HT1080 (cell line): ENCODE data around the gene SHROOM3. TPM values are rescaled to one million over a fixed set of nuclear protein-coding genes. Genes with fewer than 3 reads are reported as not detected.

ENCODE experiments used
- DNase-seq: peaks from one replicate; pipeline ENCODE4 v3.0.0-alpha.2; 2015; ENCODE audit warnings: low read depth
- total RNA-seq: library from RNA; depleted of rRNA; stranded (reverse); fragments of >200 nt; shearing (Covaris generic); gene quantifications from 2 replicates; pipeline ENCODE4 v1.2.3, GENCODE V29; 2014

The SHROOM3 gene
- total RNA-seq, 1 experiment from 2014 or later: 11.8 TPM

DNA sequence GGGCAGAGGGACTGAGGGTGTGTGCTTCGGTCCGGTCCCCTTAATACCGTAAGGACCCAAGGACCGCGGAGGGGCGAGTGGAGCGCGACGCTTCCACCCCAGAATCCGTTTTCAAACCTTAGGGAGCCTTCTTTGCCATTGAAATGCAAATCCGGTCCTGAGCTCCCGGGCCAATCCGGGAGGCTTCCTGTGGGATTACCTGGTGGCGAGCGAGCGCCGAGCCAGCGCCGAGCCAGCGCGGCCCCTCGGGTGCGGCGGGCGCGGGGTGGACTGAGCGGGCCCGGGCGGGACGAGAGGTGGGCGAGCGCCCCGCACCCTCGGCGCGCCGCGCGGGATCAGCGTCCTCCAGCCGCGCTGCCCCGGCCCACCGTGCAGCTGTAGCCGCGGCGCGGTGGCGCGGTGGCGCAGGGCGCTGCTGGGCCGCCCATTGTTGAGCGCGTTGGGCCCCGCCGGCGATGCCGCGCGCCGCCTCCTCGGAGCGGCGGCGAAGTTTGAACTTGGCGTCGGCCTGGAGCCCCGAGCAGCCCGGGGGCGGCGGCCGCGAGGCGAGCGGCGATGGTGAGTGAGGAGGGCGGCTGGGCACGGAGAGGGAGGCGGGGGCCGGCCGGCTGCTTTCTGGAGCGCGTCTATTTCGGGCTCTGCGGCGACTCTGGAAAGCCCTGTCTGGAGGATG is 254.3 kb downstream of the SHROOM3 start:
- DNase-seq: peak; percentile 30

DNA sequence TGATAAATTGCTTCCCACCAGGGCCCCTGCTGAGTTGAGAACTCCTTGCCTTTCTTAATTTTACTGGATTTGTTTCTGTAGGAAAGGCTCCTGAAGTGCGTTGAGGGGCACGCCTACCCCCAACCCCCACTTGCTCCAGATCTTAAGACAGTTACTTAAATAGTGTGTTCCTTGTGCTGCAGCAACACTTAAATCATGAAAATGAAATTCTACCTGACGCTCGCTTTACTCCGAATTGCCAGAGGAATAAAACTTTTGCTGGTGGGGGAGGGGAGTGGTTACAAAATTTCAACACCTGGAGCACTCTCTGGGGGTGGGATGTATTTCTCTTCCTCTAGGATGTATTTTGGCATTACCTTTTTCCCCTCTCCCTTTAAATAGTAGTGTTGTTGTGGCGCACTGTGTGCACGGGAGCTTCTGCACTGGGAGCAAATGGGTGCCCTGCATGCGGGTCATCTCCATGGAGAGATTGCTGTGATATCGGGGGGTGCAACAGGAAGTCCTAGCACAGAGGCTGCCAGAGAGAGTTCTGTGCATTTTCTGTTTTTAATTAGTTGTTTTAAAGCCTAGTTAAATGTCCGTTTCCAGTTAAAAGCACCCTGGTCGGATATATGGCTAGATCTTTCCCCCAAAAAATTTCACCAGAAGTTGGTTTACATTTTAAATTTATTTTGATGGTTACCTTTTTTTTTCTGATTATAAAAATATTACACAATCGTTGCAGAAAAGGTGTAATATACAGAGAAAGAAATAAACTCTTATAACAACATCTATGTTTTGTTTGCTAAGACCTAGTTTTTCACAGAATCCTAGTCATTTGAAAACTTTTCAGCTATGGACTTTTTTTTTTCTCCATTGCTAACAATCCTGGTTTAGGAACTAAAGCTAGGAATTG is 255.2 kb downstream of the SHROOM3 start:
- peak; percentile 31 for DNase-seq

DNA sequence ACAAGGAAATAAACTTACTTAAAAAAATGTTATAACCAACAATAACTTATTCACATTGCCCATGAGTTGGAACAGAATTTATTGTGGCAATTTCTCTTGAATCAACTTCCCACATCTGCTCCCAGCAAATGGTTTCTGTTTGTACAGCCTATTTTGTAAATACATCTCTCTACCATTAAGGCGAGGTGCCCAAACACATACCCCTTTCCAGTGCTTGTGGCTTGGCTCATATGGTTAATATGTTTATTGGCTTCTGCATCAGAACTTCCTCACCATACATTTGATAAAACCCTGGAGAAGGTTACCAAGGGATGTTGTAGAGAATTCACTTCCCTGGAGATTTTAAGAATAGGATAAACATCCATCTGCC is 255.9 kb downstream of the SHROOM3 start:
- DNase-seq: no peak

DNA sequence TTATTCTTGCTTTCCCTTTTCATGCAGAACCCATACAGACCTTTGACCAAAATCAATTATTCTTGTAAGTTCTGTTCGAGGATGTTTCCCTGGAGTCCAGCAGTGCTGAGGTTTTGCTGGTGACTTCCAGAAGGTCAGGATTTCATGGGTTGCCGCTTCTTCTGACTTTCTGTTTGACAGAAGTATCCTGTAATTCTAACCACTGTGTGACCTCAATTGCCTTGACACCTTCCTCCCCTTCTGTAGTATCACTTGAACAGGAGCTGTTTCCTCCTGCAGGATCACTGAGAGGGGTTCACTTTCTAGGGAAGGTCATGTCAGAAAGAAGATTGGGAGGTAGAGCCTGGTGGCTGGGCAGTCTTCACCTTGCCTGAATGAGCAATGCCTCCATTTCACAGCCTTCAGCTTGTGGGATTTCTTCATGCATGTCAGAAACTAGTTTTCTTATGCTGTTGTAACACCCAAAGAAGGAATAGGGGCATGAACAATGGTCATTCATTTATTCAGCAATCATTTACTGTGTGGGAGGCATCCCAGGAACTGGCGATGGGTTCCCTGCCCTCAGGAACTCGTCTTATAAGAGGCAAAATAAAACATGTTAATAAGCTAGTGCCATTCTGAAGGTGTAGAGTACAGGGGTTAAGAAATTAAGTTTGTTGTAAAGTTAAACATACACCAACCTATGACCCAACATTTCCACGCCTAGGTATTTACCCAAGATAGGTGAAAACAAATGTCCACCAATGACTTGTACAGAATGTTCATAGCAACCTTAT is 257.0 kb downstream of the SHROOM3 start:
- no peak for DNase-seq

DNA sequence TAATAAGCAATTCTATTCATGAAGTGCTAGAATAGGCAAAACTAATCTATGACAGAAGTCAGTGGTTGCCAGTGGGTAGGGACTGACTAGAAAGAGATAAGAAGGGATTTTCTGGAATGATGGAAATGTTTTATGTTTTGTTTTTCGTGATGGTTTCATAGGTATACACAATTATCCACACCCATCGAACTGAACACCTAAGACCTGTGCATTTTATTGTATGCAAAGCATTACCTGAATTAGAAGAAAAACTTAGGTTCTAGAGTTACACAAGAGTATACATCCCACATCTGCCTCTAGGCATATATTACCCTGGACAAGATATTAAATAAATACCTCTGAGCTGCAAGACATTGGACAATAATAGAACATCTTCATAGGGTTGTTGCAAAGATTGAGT is 257.7 kb downstream of the SHROOM3 start:
- DNase-seq: no peak

DNA sequence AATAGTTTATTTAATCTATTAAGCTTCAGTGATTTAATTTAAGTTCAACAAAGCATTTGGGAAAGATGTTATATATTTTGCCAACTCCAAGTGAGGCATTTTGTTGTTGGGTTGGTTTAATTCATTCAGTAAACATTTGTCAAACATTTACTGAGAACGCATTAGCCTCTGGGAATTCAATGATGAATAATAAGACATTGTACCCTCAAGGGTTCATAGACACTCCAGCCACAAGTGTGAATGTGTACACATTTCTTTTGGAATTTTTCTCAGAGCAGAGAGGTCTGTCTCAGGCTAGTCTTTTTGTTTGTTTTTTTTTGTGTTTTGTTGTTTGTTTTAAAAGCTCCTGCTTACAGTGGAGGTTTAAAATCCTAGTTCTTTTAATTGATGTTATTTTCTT is 259.0 kb downstream of the SHROOM3 start:
- no peak for DNase-seq

DNA sequence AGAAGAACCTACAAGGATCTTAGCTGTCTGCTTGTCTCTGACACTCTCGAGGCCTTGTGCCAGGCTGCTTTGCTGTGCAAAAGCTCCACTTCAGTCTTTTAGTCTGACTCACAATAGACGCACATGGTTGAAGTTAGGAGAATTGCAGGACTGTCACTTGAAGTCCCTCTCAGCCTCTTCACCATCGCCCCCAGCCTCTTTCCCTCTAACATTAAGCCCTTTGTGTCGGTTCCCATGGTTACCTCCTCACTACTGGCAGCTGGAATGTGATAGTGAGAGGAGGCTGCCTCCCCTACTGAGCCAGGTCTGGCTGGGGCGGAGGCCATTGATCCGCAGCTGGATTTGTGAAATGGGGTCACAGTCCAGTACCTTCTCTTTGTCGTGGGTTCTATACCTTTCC is 261.1 kb downstream of the SHROOM3 start:
- DNase-seq: peak; percentile 13

DNA sequence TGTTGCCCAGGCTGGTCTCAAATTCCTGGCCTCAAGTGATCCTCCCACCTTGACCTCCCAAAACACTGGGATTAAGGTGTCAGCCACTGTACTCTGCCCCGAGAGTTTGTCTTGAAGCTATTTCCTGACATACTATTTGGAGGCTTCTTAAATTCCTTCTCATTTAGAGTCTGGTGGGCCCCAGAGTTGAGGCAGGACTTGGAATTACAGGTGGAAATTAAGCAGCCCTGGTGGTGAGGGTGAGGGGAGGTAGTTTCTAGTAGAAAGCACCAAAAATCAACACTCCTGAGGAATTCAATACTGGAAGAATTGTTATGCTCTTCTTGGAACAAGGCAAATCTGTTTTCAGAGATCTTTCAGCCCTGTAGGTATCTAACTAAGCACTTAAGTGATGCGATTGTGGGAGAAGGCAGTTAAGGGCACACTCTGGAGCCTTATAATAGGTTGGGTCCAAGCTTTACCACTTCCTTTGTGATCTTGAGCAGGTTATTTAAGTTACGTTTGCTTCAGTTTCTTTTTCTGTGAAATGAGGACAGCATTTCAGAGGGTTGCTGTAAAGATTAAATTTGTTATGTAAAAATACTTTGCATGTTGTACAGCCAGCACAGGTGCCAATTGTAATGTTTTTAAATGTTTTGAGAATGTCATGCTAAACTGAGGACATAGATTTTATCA is 262.2 kb downstream of the SHROOM3 start:
- DNase-seq: no peak

DNA sequence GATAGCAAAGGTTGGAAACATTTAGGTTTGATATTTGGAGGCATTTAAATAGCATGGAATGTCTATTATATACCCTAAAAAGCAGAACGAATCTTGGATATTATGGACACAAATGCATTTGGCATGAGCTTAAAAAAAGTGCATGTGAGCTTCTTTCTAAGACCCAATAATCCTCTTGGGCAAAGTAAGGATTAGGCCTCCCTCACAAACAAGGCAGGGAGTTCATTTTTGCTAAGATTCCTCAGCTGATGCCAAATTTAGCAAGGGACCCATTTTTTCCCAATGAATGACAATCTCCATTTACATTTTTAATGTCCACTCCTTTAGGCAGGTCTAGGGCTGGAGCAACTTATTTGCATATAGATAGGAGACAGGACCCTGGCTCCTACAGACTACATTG is 263.1 kb downstream of the SHROOM3 start:
- DNase-seq: no peak

DNA sequence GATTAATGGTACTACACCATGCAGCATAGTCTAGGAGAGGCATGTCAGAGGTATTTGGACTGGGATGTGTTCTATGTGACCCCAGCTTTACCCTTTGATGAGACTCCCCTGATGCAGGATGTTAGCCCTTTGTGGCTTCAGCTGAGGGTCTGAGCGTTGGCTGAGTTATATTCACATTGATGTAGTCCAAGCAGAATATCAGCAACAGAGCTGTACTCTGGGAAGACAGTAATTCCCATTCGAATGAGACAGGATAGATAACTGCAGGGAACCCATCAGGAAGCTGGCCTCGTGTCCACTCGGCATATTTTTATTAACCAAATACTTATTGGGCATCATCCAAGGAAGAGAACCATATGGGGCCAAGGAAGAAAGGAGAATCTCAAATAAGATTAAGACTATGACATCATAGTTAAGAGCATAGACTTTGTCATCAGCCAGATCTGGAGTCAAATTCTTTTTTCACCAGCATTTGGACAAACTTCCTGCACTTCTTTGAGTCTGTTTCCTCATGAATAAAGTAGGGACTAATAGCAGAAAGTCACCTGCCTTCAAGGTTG is 264.8 kb downstream of the SHROOM3 start:
- no peak for DNase-seq

DNA sequence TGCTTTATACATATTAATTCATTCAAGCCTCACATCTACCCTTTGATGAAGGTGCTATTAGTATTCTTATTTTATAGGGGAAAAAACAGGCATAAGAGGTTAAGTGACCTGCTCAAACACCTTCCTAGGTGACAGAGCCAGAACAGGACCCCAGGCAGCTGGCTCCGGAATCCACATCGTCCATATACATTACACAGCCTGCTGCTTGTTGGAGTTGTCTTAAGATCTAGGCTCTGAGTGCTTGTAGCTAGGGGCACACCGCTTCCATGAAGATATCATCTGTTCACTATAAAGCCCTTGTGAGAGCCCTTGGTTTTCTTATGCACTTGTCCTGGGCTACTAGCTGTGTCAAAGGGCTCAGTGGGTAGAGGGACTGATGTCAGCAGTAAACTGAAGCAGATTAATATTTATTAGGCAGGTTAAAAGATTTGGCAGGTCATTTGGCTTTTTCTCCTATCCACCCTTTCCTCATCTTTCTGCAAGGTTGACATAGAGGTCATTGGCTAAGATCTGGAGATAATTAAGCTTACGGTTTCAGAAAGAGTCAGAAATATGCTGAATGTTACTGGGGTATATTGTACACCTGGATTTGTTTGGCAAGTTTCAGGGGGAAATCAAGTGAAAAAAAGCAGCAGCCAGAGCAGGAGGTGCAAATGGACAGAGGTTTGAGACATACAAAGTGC is 267.6 kb downstream of the SHROOM3 start:
- DNase-seq: no peak

DNA sequence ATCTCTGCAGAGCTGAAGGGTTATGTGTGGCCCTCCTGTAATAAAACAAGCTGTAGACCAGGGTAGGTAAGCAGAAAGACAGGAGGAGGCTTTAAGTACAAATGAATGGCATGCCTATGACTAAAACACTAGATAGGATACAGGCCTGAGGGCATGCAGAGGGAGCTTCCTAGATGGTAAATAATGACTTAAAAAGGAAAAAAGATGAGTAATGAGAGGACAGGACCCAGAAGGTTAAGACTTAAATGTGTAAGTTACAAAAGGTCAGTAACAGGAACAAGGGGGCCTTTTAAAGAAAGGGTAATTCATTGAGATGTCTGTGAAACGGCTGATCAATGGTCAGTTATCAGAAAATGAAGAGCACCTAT is 268.1 kb downstream of the SHROOM3 start:
- DNase-seq: peak; percentile 69

DNA sequence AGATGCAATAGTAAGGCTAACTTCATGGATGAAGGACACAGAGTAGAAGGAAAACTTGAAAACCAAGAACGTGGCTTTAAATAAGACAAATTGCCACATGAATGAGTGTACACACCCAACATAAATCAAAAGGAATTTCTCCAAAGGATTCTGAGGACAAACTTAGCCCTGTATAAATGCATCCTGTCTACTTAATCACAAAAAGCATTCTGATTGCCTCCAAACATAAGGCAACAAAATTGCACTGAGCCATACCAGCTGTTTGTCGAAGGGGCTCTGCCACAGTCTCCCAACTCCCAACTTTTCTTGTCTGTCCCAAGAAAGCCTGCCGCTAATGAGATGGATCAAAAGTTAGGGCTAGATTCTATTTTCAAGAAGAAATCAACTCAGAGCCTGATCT is 268.6 kb downstream of the SHROOM3 start:
- DNase-seq: no peak

DNA sequence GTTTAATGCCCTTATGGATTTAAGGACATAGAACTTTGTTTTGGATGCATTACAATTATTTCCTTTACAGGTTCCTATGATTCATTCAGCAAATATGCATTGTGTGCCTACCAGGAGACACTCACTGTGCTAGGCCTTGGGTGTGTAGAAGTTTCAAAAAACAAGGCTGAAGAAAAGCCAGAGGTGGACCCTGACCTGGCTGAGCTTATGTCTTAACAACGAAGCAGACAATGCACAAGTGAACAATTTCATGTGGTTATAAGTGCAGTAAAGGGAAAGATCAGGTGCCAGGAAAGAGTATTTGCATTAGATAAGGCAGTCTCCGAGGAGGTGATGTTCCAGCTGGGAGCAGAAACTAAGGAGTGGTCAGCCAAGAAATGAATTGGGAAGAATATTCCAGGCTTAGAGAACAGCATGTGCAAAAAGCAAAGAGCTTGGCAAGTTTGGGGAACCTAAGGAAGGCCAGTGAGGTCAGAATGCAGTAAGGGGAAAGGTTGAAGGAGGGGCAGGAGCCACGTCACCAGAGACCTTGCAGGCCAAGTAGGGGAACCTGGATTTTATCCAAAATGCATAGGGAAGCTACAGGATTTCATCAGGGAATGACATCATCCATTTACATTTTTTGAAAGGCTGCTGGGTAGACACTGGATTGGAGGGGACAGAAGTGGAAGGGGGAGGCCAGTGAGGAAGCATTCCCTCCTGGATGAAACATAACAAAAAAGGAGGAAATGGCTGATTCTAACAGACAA is 269.3 kb downstream of the SHROOM3 start:
- peak; percentile 76 for DNase-seq

DNA sequence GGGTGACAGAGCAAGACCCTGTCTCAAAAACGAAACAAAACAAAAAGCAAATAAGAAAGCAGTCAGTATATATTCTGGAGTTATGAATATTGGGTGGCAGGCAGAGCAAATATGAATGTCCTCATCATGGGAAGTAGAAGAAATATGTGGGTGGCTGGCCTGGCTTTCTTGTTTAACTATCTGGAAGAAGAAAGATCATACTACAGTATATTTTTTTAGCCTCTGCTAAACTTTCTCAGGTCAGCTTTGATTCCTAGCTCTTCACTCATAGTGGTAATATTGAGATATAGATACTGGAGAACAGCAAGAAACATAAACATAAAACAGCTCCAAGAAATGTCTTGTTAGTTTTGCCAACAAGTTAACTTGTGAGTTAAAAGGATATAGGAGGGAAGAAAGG is 270.4 kb downstream of the SHROOM3 start:
- DNase-seq: no peak

DNA sequence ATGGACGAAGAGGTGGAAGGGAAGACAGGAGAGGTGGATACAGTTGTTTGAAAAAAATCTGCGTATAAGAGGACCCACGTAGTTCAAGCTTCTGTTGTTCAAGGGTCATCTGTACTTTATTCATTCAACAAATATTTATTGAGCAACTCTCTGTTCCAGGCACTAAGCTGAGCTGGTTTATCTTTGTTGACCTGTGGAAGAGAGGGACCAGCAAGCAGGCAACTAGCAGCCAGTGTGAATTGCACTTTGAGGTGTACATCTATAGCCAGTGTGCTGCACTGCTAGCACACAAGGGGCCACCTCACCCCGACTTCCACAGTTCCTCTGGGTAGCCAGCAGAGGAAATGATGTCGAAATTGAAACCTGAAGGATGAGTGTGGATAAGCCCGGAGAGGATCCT is 271.6 kb downstream of the SHROOM3 start:
- no peak for DNase-seq

DNA sequence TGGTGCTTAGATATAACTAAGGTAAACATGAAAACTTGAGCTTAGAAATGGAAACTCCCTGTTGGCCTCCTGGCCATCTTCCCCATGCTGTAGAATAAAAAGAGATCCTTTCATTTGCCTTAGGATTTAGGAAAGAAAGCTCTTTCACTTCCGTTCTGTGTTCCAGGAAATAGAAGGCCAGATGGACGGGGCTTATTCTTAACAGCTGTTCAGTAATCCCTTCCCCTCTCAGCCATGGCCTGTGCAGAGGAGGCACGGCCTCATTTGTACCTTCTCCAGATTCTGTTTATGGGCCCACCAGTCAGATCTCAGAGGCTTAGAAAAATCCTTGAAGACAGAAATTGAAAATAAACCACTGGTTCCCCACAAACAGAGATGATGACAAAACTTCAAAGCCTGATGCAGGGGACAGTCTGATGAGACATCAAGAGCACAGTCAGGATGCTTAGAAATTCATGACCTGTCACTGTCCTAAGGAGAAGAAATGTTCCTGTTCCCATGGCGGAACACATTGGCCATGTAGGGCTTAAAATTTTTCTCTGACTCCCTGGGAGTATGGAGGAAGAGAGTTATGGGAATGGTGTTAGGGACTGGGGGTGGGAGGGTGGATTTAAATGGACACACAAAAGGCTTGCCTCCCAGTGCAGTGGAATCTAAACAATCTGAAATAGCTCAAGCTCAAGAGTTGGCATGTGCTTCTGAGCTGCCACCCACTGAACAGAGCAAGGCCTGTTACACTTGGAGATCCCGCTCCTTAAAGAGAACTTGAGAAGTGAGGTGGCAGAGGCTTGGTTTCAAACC is 274.1 kb downstream of the SHROOM3 start:
- no peak for DNase-seq

DNA sequence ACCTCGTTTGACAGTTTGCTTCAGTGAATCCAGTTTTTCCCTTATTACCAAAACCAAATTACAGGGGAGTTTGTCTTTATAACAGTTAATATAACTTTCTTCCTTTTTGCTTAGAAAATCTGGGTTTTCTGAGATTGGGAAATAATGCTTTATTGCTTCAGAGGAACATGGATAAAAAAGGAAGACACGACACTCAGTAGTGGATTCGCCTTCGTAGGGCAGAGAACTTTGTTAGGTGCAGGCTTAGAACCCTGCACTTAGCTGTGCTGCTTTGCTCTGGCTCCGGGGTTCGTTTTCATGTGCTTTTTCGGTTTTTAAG is 274.7 kb downstream of the SHROOM3 start:
- DNase-seq: no peak

DNA sequence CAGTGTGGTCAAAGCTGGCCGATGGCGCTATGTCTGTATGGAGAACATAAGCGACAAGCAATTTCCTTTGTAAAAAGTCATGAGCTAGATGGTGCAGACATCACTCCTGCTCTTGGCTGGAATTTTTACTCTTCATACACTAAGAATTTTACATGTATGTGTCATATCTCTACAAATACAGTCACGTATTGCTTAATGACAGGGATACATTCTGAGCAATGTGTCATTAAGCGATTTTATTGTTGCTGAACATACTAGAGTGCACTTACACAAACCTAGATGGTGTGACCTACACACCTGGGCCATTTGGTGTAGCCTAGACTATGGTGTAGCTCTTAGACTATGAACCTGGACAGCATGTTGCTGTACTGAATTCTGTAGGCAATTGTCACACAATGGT is 277.5 kb downstream of the SHROOM3 start:
- DNase-seq: no peak
